ENCODE results near the gene MBP.

Gene MBP

DNA sequence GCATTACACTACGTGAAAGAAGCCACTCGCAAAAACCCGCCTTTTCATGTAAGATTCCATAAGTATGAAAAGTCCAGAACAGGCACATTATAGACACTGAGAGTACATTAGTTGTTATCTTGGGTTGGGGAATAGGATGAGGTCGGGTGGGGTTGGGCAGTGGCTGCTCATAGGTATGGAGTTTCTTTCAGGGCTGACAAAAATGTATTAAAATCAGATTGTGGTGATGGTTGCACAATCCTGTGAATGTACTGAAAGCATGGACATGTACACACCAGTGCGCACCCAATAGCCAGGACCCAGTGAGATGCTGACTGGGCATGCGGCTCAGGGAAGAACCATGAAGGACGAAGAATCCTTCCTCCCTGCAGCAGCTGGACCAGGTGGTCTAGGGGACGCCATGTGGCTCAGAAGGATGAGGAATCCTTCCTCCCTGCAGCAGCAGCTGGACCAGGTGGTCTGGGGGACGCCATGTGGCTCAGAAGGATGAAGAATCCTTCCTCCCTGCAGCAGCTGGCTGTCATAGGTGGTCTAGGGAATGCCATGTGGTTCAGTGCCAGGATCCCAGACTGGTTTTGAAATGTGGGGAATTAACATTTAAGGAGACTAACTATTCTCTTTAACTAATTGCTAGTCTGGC, 50.1 kb downstream of the MBP start:
- DNase-seq (ENCODE audit: low read depth in 2 of 2): no peak

DNA sequence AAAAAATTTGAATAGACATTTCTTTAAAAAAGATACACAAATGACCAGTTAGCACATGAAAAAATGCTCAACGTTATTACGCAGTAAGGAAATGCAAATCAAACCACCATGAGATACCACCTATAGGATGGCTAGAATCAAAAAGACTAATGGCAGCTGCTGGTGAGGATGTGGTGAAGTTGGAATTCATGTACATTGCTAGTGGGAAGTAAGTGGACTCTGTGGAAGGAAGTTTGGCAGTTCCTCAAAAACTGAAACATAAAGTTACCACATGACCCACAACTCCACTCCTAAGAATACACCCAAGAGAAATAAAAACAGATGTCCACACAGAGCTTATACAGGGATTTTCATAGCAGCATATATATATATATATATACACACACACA, 51.2 kb downstream of the MBP start:
- no peak for DNase-seq (ENCODE audit: low read depth in 2 of 2)

DNA sequence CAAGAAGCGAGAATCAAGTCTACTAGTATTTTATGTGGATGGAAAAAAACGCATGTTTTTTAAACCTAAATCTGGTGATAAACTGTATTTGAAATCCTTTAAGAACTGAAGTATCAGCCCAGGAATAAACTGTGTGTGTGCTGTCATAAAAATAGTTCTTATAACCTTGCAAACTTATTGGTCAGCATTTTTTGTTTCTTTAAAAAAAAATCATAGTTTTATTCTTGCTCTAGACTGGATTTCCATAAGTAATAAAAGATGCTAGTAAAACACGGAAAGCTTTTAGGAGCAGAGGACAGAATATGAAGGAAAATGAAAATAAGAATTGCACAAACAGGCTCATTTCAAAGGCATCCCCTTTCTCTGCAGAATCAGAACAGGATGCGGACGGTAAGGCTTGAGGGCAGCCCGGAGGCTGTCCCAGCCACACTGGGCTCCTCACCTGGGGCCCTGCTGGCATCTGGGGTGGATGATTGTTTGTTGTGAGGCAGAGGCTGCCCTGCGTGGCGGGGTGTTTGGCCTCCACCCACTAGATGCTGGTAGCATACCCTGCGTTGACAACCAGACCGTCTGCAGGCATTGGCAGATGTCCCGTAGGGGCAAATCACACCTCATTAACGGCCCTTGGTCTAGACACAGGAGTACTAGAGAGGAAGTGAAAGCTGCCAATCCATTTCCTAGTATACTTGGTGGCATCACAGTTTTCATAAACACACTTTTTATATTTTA, 52.5 kb downstream of the MBP start:
- DNase-seq (ENCODE audit: low read depth in 2 of 2): no peak

DNA sequence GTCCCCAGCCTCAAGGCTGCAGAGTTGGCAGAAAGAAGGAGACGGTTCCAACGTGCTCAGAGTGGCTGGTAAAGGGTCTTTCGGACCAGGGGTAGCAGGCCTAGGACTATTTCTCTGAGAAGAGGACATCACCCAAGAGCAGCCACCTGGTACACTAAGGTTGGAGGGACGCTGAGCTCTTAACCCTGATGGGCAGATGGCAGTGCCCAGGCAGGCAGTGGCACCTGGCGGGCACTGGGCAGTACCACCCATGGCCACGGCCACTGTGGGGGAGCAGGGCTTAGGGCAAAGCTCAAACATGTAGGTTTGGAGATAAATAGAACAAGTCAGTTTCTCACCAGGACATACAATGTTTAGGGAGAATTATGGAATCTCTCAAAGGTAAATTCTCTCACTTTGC, 53.5 kb downstream of the MBP start:
- DNase-seq (ENCODE audit: low read depth in 2 of 2): no peak

DNA sequence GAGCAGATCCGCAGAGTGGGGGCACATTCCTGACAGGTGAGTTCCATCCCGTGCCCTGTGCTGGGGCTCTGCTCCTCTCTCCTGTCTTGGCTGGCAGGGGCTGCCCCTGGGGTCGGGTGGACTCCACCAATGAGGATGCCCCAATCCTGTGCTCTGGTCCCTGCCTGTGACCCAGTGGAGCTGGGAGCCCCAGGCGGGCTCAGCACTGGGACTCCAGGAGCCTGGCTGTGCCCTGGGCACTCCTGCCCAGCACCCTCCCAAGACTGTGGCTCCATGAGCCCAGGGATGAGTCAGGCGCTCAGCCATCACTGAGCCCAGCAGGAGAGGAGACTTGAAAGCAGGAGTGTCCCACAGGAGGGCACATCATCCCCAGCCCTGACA, 53.9 kb downstream of the MBP start:
- DNase-seq (ENCODE audit: low read depth in 2 of 2): no peak

DNA sequence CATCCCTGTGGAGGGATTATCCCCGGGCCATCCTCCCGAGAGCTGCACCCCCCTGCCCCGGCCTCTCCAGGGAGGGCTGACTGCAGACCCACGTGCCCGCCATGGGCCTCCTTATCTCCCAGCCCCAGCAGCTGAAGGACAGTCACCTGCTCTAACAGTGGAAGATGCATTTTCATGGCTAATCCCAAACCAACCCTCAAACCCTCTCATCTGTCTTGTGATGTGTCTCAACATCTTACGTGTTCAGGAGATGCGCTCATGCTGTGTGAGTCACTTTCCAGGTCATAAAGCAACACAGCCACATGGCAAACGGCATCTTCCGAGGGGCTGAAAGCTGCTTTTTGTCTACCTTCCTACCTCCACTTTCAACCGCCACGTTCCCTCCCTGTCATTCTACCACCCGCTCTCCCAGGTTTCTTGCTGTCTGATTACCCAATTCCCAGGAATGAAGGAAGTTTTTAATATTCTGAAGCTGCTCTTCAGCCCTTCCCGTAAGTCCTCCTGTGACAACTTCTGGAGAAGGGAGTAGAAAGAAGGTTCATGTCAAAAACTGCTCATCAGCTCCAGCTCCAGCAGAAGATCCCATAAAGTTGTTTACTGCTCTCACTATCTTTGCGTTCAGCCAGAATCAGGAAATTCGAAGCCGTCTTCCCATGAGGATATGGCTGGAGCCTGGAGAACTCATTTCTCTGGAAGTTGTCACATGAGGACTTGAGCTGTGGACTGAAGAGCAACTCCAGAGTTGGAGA, 54.5 kb downstream of the MBP start:
- no peak for DNase-seq (ENCODE audit: low read depth in 2 of 2)

DNA sequence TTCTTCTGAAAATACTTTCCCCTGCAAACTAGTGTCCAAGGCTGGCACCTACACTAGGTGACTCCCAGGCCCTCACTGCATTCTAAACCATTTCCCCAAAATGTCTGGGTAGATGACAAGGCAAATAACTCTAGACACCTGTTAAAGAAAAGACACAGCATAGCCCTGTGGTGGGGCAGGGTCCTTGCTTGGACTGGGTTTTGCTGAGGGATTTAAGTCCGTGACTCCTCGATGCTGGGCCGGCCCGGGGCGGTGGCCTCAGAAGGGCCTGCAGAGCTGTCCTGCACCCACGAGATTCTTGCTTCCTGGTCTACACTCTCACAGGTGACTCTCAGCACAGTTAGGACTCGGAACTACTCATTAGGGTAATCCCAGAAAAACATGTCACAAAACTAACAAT, 55.2 kb downstream of the MBP start:
- DNase-seq (ENCODE audit: low read depth in 2 of 2): no peak

DNA sequence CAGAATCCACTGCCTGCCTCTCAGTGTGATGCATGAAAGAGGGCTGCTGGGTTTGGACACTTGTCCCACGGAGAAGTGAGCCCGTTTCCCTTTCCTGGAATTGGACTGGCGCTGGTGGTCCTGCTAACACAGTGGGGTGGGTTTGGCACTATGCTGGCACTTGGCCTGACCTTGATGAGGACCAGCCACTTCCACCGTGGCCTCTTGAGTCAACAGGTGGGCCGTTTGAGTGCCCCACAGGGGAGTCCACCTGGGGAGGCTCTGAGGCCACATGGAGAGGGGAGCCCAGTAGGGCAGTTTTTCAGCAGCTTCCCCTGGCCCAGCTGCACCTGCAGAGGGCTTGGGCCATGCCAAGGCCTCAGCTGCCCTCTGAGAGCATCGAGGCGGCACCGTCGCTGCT, 56.5 kb downstream of the MBP start:
- DNase-seq (ENCODE audit: low read depth in 2 of 2): no peak

DNA sequence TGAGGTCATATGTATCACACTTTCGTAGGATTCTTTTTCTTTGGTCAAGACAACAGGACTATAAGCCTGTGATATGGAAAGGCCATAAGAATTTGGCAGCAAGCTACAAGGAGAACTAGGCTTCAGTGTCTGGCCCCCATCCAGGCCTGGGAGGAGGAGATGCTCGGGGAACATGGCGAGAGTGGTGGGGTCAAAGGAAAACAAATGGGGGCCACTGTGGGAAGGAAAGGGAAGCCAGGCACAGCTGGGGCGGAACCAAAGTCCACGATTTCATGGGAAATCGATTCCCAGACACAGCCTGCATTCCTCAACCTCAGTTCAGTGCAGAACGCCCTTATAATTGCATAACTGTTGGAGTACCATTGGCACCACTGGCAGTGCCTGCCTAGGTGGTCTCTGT, 58.2 kb downstream of the MBP start:
- DNase-seq (ENCODE audit: low read depth in 2 of 2): no peak

DNA sequence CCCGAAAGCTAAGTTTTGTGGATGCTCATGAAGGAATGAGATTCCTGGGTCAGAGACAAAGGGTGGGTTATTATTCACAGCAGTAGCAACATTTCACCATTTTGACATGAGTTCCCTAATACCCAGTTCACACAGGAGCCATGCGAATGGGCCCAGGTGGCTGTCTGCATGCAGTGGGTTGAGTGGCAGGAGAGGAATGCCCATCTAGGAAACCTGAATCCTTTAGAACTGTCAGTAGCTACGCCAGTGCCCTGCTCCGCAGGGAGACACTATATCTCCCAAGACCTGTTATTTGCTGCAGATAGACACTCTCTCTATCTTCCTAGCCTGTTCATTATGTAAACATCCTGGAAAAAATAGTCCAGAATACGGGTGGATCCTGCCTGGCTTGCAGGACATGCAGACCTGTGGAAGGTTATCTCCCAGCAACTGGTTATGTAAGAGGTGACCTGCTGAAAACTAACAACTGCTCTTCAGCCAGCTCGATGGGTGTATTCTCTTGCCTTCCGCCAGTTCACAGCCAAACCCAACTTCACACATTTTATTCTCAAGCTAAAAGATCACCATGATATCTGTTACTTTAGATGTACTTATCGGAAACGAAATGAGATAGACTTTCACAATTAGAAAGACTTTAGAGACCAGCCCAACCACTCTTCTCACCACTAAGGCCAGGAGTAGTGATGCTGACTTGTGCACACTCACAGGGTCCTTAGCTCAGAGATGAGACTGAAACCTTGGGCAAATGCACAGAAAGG, 59.1 kb downstream of the MBP start:
- DNase-seq (ENCODE audit: low read depth in 2 of 2): no peak

DNA sequence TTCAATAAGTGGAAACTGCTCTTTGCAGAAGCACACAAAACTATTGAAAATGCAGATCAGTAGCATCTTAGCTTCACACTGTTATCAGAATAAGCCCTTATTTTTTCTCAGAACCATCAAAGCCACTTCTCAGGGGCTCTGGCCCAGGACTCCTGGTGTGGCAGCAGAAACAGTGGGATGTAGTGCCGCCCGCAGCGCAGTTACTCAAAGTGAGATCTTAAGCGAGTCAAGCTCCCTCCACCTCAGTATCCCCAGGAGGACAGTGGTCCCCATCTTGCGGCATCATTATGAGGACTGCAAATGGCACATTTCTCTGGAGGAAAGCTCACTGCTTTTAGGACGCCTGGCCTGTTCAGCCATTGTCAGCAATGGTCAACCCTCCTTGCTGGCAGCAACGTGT, 60.0 kb downstream of the MBP start:
- DNase-seq (ENCODE audit: low read depth in 2 of 2): no peak

DNA sequence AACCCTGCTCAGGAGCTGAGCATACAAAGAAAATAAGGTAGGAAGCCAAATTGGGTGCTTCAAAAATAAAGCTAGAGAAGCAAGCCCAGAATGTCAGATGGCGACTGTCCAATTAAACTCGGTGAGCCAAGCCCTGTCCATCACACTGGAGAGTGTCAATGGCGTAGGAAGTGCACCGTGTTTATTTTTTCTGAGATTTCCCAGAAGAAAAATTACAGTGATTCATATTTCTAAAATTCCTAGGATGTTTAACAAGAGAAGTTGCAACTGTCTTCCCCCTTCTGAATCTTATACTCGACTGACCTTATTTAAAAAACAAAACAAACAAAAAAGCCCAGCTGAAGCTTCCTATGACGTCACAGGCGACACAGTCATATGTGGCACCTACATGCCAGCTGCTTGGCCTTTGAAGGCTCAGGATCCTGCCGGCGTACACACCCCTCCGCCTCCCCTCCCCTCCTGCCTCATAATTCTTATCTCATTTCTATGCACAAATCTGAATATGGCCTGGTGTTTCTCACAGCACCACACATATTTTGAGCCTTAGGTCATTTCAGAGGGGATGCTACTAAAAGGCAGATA, 60.8 kb downstream of the MBP start:
- no peak for DNase-seq (ENCODE audit: low read depth in 2 of 2)

DNA sequence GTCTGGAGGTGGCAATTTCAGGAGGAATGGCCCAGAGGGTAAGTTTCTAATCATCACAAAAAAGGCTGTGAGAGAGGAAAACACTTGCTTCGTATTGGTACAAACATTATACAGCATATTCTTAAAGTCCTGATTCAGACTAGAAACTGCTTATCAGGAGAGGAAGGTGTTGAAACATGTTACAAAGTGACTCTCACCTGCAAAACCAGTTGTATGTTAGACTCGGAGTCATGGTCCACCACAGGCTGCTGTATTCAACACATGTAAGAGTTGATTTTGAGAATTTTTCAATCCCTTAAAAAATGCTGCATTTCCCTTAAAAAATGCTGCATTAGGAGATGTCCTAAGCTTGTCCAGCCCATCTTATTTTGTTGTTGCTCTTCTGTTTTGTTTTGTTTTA, 61.5 kb downstream of the MBP start:
- no peak for DNase-seq (ENCODE audit: low read depth in 2 of 2)

DNA sequence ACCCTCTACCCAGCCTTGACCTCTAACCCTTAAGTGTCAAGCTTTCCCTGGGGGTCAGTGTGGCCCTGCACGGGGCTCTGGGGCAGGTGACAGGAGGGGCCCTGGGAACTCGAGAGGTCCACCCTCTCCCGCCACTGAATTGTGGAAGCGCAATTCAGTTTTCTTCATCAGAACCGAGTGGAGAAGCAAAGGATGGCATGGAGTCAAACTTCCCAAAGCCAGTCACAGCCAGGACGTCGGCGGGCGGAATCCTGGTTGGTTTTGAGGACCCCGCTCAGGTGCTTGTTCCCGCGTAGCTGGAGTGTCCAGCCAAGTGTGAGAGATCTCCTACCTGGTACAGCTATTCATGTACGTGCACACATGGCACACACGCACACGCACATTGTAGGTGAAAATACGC, 62.0 kb downstream of the MBP start:
- DNase-seq (ENCODE audit: low read depth in 2 of 2): no peak

DNA sequence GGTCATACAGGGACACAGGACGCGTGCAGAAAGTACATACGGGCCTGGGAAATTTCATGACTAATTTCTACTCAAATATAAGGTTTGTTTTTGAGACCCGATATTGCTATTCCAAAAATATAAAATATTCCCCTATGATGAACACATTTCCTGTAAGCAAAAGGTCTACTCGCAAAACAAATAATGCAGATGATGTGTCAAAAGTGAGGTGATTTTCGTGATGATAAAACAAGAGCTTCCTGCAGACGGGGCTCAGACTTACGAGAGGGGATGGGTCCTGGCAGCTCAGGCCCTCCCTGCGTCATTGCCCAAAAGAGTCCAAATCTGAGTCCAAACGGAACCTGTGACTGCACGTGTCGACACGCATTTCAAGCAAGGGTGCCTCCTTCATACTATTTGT, 62.7 kb downstream of the MBP start:
- DNase-seq (ENCODE audit: low read depth in 2 of 2): no peak

DNA sequence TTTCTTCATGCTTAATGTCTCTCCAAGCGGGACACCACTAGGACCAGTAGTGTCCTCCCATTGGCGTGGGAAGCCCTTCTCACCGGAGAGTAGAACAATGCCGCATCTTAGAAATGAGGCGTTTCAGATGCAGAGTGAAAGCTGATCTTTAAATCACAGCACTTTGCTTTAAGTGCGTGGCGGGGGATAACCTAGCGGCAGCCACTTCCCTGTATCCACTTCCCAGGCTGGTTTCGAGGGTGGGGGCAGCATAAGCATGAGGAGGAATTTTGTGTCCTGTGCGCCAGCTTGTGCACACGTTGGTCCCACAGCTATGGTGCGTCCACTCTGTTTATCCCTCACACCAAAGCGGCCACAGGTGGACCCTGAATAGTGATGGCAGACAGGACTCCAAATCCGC, 63.1 kb downstream of the MBP start:
- no peak for DNase-seq (ENCODE audit: low read depth in 2 of 2)

DNA sequence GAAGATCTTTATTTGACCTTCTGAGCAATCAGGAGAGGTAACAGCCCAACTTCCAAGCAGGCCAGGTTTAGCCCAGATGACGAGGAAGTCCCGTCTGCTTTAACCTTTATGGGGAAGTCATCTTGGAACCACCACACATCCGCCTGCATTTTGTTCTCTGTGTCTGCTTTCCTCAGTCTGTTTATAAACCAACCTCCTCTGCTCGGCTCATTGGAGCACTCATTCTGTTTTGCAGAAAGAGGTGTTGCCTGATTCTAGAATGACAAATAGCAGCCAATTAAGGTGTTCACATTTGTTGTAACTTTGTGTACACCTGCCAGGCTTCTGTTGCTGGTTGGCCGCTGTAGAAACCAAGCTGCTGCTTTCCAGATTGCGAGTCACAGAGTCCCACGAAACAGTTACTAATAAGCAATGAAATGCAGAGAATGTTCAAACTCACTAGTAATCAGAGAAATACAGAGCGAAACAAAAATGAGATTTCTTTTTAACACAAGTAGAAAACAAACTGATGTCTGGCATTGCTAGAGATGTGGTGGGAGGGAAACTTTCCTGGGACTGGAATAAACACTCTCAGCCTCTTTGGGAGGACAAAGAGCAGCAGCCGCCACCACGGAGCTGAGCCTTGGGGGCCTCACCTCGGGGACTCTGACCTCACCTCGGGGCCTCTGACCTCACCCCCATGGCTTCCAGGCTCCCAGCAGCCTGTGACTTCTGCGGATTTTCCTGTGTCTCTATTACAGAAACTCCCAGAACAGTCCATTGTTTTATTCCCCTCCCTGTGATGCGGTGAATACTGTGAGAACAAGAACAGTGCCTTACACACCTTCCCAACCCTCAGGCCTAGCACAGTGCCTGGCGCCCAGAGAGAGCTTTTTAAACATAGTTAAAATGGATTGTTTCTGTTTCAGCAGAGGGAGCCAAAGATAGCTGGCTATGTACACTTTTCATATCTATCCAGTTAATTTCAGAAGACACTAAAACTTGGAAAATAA, 64.0 kb downstream of the MBP start:
- DNase-seq (ENCODE audit: low read depth in 2 of 2): no peak

DNA sequence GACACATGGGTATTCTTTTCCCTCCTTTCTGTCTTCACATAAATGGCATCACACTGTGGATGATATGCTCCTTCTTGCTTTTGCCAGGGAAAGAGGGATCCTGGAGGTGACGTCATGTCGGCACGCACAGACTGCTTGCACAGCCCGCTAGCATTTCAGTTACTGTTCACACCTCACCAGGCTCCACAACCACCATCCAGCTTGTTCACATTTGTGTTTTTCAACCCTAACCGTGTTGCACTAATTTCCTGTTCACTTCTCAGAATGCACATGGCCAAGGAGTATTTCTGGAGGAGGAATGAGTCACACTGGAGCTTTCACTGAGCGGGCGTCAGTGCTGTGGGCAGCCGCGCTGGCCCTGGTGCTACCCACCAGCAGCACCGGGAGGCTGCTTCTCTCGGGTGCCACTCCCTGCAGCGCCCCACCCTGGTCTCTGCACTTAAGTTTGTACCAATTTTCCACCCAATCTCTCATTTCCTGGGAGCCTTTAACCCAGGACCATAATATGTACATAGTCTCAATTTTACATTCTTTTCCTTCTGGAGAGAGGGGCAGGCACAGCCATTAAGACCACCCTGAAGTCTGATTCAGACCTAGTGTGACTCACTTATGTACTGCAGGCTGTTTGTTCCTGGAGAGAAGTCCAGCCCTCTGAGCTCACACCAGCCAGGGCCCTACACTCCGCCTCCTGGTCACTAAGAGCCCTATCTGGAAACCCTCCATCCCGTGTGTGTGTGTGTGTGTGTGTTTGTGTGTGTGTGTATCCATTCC, 65.1 kb downstream of the MBP start:
- DNase-seq (ENCODE audit: low read depth in 2 of 2): no peak

DNA sequence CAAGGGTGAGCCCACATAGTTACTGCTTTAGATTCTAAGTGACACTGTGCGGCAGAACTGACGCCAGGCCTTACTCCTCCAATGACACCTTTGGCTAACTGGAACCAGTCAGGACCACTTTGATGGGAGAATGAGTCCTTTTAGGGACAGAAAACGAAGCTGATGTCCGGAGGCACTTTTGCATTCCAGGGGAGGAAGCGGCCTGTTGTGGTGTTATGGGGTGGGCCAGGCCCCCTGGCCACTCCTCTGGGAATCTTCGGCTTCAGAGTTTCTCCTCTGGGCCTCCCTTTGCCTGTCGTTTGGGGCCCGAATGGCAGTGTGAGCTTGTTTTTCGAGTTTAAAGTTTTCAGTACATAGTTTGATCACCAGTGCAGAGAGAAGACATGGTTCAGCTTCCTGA, 65.9 kb downstream of the MBP start:
- DNase-seq (ENCODE audit: low read depth in 2 of 2): no peak

DNA sequence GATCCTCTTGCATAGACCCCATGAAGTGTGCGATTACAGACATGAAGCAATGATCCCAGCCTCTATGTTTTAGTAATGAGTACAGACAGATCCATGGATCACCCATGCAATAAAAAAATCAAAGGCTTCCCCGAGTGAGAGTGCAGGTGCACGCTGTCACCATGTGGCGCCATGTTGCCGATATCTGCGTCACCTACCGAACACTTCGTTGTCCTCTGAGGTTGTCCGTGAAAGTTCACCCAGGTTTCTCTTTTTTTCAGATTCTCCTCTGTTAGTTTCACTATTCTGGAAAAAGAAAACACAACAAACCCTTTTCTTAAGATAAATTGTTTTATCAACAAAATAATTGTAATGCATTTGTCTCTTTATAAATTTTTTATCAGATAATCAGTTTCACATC, 66.5 kb downstream of the MBP start:
- no peak for DNase-seq (ENCODE audit: low read depth in 2 of 2)

Measured in stimulated activated CD4-positive, alpha-beta T cell treated with anti-CD3 and anti-CD28 coated beads, Interleukin-1b, Interleukin-23, amount 100 ng/mL, for 1 hour (primary cell).